ENCODE data around the gene RSF1.
A peak's percentile ranks its signal among the peaks of the same experiment; 100 is the strongest.

Gene RSF1

GRCh38 chr11:77776455-77776854 lies 44.1 kb downstream of the RSF1 start:
- H3K9me3 Mint-ChIP-seq = no peaks in the 10 kb centered on the region
- peaks cover 7% of the 10 kb centered on the region for H3K36me3 Mint-ChIP-seq (ENCODE audit: low read depth)
- H3K27me3 Mint-ChIP-seq (ENCODE audit: low read depth) = no peaks in the 10 kb centered on the region
- TF ChIP-seq CTCF (IDR thresholded peaks at IDR 0.05; ENCODE audit: unreplicated experiment in 3 of 3) = peak in 2 of 3 experiments; percentile 27 to 42
- H3K4me3 Mint-ChIP-seq = no peak overlapping the region
- peaks cover under 1% of the 10 kb centered on the region for H3K4me1 Mint-ChIP-seq
- H3K27ac Mint-ChIP-seq = no peak overlapping the region

GRCh38 chr11:77775936-77776335 lies 44.6 kb downstream of the RSF1 start:
- no peak overlapping the region for H3K4me3 Mint-ChIP-seq
- H3K27ac Mint-ChIP-seq = no peak overlapping the region
- peaks cover 7% of the 10 kb centered on the region for H3K36me3 Mint-ChIP-seq (ENCODE audit: low read depth)
- no peaks in the 10 kb centered on the region for H3K9me3 Mint-ChIP-seq
- TF ChIP-seq CTCF (IDR thresholded peaks at IDR 0.05; ENCODE audit: unreplicated experiment in 3 of 3) = no peak
- no peaks in the 10 kb centered on the region for H3K27me3 Mint-ChIP-seq (ENCODE audit: low read depth)
- H3K4me1 Mint-ChIP-seq = peaks cover 6% of the 10 kb centered on the region

- Mint-ChIP-seq H3K27me3 (ENCODE audit: low read depth) (no peaks in the 10 kb centered on the region), H3K9me3 (no peaks in the 10 kb centered on the region), H3K4me1 (peaks cover 9% of the 10 kb centered on the region), H3K4me3 (no peak overlapping the region), H3K27ac (no peak overlapping the region), H3K36me3 (ENCODE audit: low read depth) (peaks cover 7% of the 10 kb centered on the region)
- TF ChIP-seq CTCF (IDR thresholded peaks at IDR 0.05; ENCODE audit: unreplicated experiment in 3 of 3) = no peak
These were observed 49.4 kb downstream of the RSF1 start for GRCh38 chr11:77771135-77771534.

- no peak overlapping the region for H3K27ac Mint-ChIP-seq
These were observed 49.9 kb downstream of the RSF1 start for GRCh38 chr11:77770629-77771028.

GRCh38 chr11:77762426-77762825 lies 58.1 kb downstream of the RSF1 start:
- no peak overlapping the region for H3K27ac Mint-ChIP-seq
- peaks cover 49% of the 10 kb centered on the region for H3K36me3 Mint-ChIP-seq (ENCODE audit: low read depth)
- no peaks in the 10 kb centered on the region for H3K9me3 Mint-ChIP-seq

More at GRCh38 chr11:77770629-77771028, 49.9 kb downstream of the RSF1 start:
- H3K36me3 Mint-ChIP-seq (ENCODE audit: low read depth) = peaks cover 4% of the 10 kb centered on the region
- H3K27me3 Mint-ChIP-seq (ENCODE audit: low read depth) = no peaks in the 10 kb centered on the region
- no peak overlapping the region for H3K4me3 Mint-ChIP-seq
- no peaks in the 10 kb centered on the region for H3K9me3 Mint-ChIP-seq
- peaks cover 9% of the 10 kb centered on the region for H3K4me1 Mint-ChIP-seq
- TF ChIP-seq CTCF (IDR thresholded peaks at IDR 0.05; ENCODE audit: unreplicated experiment in 3 of 3) = no peak

More at GRCh38 chr11:77762426-77762825, 58.1 kb downstream of the RSF1 start:
- Mint-ChIP-seq H3K4me1 (no peaks in the 10 kb centered on the region), H3K27me3 (ENCODE audit: low read depth) (no peaks in the 10 kb centered on the region), H3K4me3 (no peak overlapping the region)
- no peak for TF ChIP-seq CTCF (IDR thresholded peaks at IDR 0.05; ENCODE audit: unreplicated experiment in 3 of 3)
